CD4-positive, alpha-beta T cell treated with Interleukin-1 beta for 1 hour (primary cell): ENCODE data around the gene WWOX.

Experiments used
- DNase-seq, 2 donors: peaks; one replicate each; pipeline ENCODE4 v3.0.0-alpha.2; 2020 to 2022

WWOX gene

DNA sequence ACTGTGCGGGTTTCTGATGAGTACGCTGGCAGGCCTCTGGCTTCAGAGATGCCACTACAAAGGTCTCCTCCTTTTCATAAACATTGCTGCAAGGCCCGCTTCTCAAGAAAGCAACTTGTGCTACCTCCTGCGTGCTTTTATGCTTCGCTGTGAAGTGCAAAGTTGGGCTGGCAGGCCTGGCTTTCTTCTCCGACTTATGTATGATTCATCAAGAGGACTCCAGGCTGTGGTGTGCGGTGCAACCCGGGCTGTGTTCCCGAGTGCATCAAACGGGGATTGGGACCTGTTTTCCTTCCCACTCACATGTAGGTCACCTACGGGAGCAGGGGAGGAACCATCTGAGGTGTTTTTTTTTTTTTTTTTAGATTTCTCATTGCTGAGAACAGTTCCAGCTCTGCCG is 534.1 kb downstream of the WWOX start:
- no peak for DNase-seq

DNA sequence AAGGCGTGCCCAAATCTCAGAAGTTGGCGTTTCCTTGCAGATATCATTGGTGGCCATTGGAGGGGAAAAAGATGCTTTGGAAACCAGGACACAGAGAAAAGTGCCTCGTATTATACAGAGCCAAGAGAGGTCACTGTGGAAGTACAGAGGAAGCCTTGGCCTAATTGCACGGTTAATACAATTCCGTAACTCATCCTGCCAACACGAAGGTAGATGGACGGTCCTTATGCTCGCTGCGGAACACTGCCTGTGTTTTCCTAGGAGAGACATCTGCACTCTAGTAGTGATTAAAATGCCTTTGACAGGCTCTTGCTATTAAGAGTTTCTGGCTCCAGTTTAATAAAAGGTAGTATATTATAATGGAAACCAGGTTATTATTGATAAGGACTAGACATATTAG is 536.4 kb downstream of the WWOX start:
- DNase-seq, result no peak

DNA sequence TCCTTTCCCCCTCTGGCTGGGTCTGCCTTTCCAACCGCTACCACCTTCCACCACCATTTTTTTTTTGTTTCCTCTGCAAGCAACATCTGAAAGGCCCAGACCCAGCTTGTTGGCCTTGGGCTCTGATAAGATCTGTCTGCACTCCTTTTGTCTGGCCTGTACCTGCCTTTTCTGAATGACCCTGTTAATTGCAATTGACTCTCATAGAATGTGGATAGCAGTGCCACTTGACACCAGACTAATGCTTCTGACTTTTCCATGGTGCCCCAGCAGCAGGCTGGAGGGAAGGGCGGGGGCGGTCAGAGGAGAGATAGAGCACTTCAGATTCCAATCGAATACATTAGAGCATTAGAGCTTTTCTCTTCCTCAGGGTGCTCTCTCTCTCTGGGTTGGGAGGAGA is 538.9 kb downstream of the WWOX start:
- no peak for DNase-seq

DNA sequence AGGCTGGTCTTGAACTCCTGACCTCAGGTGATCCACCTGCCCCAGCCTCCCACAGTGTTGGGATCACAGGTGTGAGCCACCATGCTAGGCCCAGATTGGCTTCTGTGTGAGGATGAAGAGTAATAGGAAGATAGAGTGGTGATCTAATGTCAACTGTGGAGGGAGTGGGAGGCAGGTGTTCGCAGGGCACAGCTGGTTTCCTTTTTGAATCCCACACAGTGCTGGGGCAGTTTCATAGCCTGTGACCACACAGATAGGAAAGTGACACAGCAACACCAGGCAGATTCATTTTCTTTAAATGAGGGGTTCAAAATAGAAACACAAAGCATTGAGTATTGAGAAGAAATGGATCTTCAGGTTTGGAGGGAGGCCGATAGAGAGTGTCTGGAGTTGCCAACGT is 540.3 kb downstream of the WWOX start:
- DNase-seq, result no peak

DNA sequence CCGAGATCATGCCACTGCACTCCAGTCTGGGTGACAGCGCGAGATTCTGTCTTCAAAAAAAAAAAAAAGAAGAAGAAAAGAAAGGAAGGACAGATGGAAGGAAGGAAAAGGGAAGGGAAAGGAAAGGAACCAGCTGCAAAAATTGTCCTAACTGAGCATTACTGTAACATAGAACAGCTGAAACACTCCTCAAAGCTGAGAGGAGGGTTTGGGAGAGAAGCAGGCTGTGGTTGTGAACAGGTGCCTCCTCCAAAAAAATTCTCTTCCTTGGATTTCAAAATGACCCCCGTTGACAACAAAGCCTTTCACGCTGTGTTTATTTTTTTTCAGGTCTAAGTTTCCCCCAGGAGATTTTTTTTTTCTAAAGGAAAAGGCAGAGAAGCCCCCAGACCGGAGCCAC is 541.4 kb downstream of the WWOX start:
- DNase-seq, result no peak

DNA sequence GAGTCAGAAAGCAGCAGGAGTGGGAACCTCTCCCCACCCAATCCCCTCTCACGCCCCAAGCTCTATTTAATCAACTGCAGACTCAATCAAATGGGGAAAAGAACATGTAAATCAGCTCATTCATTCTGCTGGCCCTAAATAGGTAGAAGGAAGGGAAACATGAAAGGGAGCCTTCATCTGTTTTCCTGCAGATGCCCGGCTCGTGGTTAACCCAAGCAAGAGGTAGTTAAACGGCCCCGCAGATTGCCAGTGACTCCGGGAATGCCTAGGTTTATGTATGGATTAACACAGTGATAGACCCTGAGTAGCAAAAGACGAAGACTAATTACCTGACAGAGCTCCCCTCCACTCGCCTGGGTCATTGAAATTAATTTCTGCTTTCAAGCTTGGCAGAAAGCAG is 542.0 kb downstream of the WWOX start:
- no peak for DNase-seq

DNA sequence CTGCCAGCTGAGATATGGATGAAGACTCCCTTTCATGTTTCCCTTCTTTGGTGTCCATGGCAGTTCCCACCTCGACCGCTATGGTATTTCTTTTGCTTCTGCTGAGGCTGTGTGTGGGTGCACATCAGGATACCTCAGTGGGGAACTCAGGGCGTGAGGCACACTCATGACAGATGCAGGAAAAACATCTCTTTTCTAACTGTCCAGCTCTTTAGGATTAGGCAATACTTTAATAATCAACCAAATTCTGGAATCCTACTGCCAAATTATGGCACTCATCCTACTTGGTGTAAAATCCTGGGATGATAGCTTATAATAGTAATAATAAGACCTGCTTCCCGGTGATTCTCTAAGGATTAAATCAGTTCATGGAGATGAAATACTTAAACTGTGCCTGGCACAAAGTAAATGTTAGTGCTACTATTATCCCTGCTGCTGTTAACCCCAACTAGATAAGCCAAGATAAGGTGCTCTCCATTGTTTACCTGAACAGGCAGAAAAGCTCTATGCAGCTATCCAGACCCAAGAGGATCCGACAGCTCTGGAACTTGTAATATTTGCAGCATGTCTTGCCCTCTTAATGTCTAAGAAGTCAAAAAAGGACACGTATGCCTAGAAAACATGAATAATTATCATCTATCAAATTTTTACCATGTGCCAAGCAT is 543.3 kb downstream of the WWOX start:
- DNase-seq, result no peak

DNA sequence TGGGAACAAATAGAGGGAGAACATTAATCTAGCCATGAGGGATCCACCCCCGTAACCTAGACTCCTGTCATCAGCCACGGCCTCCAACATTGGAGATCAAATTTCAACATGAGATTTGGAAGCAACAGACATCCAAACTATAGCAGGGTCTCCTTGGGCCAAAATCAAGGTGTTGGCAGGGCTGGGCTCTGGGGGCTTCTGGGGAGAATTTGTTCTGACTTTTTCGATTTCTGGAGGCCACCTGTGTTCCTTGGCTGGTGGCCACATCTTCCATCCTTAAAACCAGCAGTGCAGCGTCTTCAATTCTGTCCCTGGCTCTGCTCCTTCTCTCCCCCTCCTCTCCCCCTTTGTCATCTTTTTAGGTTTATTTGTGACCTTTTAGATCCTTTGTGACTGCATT is 546.2 kb downstream of the WWOX start:
- DNase-seq, result no peak

DNA sequence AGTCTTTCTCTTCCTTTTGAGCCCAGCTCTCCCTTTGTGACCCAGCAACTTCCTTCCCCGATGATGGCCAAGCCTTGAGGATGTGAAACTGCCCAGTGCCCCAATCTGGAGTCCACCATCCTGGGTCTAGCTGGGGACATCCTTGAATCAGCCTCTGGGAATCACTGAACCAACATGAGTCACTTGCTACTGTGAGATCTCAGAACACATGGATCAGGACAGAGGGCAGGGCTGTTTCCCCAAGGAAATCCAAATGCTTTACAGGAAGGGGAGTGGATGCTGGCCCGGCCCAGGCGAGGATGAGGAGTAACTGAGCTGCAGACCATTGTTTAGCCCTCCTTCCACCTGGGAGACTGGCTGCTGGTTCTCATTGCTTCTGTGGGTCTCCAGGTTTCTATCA is 547.6 kb downstream of the WWOX start:
- no peak for DNase-seq

DNA sequence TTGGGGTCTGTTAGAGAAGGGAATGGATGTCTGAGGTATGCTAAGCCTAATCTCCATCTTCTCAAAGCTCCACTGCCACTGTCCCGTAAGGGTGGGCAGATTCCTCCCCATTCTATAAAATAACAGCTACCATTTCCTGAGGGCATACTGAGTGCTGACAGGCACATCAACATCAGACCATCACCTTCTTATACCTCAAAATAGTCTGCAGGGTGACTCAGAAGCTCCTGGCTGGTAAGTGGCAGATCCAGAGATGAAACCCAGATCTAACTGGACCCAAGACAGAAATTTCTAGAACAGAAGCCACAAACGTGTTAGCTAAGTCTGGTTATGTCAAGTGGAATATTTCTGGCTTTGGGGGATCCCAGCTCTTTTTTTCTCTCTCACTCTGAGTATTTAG is 548.0 kb downstream of the WWOX start:
- no peak for DNase-seq

DNA sequence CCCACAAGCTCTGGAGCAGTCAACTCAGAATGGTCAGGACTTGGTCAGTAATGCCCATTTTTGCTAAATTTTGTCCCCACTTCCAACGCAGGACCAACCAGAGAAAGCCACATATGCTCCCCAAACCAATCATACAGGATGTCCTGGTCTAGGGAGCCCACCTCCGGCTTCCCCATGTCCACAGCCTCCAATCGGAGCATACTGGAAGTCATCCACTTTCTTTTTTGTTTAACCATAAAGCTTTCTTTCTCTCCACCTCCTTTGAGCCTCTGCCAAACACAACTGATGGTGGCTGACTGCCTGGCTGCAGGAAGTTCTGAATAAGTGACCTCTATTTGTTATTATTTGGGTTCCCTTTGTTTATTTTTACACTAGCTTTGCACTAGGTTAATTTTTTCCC is 549.1 kb downstream of the WWOX start:
- DNase-seq, result no peak

DNA sequence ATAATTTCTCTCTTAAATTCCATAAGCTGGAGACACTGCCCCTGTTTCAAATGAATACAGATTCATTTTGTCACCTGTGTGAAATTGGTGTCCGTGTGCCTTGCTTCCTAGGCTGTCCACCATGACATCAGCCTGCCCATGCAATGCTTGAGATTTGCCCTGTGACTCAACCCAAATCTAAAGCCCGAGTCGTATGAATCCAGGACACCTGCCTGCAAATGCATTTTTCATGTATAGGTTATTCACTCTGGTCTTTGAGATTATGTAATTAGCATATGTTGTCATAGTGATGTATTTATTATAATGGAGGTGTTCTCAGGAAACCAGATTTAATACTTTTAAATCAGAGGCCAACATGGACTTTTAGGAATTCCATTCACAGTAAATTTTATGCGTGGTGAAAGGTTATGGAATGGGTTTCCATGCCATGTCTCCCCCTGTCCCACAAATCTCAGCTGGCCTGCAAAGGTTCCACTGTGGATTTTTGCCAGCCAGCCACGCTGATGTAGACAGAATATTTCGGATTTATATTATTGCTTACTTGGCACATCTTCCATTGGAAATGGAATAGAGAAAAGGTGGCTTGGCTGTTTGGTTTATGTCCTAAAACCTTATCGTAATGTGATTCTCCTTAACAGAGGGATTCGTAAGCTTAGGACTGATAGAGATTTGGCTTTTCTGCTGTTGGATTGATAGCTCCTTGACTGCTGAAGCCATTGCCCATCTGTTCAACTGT is 551.1 kb downstream of the WWOX start:
- DNase-seq, result no peak

DNA sequence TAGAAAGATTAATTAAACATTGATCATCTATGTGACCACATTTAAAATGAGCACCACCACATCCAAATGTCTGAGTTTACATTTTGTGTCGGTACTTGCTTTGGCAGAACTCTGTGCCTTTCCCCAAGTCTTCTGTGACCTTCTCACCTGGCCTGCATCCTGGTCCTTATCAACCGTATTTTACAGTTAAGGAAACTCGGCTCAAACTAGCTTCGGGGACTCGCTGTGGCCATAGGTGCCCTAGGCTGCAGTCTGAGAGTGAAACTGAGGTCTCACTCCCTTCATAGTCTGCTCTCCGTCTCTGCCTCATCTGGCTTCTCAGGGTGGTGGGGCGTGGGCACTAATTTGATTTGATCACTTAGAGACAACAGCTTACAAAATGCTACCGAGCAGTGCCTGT is 555.5 kb downstream of the WWOX start:
- no peak for DNase-seq

DNA sequence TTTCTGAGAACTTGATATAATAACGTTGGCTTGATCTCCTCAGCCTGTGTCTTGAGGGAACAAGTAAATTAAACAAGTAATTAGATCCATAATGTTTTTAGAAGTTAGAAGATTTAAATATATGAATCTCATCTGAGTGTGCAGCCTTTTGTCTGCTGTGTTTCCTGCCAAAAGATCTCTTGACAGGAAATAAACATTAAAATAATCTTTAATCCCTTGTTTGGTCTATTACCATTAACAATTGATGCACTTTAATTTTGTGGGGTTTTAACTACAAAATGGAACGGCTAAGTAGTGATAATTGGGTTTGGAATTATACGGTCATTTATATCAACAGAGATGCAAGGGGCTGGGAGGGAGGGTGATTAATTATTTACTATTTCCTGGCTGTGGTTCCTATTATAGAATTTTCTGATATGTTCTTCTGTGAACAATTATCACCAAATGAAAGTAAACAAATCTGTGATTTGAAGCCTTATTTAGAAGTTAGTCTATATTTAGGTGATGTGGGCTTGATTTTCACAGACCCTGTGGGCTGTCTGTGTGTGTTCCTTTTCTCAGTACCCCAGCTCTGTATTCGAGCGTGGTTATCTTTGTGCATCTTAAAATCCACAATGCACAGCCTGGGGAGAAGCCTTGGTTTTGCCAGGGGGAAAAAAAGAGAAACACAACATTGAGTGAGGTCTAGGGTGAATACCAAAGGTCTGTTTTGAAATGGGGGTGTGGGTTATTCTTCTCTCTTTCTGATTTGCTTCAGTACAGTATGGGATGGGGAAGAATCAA is 556.1 kb downstream of the WWOX start:
- DNase-seq, result no peak

DNA sequence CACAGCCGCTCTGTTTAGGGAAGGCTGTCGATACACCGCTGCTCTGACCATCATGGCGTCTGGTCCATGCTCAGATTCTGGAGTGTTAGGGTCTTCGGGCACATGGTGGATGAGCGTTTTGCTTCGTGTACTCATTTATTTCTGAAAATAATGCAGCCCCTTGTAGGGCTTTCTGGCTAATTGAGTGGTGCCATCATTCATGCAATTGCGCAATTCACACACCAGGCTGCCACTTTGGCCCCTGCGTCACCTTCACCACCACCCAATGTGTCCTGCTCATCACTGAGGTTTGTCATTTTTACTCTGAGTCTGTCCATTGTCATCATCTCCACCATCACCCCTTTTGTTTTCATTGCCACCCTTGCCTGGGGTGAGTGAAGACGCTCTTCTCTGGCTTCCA is 557.4 kb downstream of the WWOX start:
- DNase-seq, result no peak

DNA sequence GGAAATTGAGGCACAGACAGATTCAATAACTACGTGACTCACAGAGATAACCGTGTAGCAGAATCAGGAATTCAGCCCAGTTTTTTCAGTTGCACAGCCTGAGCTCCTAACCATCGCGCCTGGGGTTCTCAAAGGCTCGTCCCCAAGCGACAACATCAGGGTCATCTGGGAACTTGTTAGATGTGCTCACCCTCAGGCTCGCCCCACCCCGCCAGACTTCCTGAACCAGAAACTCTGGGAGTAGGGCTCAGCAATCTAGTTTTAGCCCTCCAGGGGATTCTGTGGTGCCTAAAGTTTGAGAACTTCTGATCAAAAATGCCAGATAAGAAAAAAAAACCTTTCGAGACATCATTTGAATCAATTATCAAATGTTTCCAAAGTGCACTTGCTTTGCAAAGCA is 559.8 kb downstream of the WWOX start:
- no peak for DNase-seq

DNA sequence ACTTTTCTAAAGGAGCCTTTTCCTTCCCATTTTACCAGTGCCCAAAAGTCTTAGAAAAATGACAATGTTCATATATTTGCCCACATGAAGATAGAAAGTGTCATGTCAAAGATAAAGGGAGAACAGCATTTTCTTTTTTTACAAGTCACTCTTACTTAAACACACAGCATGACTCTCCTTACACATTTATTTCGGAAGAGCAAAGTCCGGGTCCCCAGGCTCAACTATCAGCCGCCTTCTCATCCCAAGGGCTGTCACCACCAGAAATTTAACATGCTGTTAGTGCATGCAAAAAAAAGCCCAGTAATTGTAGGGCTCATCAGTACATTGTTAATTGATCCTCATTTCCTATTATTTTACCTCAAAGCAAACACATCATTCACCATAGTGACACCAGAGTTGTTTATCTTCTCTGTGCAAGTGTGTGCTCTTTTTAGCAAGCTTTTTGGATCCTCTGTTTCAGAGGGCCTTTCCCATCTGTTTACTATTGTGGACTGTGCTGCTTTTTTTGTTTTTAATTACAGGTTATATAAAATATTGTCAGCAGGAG is 560.3 kb downstream of the WWOX start:
- no peak for DNase-seq

DNA sequence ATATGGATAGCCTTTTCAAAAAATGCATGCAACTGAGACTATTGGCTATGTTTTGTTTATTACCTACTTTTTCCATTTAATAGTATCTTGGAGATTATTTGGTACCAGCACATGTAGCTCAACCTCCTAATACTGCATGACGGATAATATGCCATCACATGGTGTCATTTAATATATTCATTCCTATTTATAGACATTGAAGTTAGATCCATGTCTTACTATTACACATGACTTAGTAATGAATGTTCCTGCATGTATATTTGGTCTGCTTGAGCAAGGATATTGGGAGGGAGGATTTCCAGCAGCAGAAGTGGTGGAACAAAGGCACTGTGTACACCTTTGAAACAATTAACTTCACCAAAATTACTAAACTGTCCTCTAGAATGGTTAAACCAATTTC is 561.3 kb downstream of the WWOX start:
- no peak for DNase-seq

DNA sequence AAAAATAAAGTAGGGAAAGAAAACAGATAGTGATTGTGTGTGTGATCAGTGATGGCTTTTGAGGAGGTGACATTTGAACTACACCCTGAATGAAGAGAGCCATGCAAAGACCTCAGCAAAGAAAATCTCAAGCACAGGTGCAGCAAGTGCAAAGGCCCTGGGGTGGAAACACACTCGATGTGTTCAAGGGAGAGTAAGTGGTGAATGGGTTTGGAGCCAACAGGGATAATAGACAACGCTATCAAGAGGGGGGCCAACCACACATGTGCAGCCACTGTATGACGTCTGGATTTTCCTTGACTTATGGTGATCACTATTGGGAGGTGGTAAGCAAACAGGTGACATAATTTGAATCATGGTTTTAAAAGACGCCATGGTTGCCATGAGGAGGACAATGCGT is 564.2 kb downstream of the WWOX start:
- no peak for DNase-seq

DNA sequence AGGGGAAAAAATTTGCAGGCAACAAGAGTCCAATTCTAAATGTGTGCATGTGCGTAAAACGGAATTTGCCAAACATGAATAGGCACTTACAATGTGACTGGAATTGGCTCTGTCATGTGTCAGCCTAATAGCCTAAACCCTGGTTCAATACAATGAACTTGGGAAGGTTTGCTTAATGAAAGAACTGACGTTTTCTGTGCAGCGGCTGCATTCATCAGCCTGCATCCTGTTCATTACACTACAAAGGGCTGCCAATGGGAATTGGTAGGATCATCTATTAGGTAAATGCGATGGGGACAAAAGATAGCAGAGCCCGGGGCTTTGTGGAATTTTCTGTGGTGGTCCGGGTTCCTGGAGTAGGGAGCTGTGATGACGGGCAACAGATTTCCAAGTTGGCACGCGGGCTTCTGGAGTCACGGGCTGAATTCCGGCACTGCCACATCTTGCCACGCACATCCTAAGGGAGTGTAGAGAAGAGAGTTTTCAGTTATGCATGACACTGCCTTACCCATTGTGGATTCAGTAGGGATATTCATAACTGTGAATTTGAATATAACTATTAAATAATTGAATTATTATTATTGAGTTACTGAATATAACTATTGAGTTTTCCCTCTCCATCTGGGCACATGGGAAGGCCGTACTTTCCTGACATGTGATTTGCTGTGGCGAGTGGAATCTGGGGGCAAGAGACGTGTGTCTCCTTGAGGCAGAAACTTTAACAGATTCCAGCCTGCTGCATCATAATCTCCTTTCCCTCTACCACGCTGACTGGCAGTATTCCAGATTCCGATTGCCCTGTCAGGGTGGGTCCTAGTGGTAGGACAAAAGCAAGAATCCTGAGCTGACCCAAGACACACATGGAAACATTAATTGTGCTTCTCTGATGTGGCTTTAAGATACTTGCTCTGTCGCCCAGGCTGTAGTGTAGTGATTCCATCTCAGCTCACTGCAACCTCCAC is 565.6 kb downstream of the WWOX start:
- no peak for DNase-seq

DNA sequence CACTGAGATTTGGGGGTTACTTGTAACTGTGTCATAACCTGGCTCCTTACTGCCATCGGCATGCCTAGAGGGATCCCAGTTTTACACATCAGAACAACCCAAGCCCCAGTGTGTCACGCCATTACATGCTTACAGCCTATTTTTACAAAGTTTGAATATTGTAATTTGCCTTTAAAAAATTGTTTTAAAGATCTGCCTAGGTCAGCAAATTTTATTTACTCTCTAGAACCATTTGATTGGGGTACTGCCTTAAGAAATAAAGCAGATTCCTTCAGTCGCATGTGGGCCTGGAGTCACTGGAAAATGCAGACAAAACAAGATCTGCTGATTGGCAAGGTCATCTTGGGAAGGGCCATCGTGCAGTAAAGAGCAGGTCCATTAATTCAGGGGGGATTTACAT is 566.9 kb downstream of the WWOX start:
- DNase-seq, result no peak

DNA sequence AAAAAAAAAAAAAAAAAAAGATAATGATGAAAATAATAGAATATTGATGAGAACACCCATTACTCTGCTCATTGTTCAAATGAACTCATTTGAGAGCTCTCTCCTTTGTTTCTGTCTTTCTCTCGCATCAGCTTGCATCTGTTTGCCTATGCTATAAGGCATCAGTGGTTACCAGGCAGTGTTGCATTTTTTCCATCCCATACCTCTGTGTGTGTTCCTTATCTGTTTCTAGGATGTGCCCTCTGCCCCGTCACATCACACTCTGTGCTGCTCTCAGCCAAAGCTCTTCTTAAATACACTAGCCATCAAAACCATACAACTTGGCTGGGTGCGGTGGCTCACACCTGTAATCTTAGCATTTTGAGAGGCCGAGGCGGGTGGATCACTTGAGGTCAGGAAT is 568.2 kb downstream of the WWOX start:
- no peak for DNase-seq

DNA sequence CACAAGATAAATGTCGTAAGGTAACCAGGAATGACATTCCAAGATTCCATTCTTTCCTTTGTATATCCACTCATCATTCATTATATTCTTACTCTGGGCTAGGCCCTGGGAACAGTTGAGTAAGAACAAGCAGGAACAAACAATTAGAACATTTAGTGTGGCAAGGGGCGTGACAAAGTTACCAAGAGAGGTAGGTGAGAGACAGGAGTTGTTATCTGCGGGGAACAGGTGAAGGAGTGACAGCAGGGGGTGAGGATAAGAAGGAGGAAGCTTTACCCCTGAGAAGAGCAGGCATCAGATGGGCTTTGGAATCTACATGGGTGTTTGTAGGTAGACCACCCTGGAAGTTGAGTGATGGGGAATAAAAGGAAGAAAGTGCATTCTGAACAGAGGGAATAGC is 568.9 kb downstream of the WWOX start:
- DNase-seq, result no peak
